ENCODE data around the gene DNLZ.

The DNLZ gene

GRCh38 chr9:136395345-136396218, 32.0 kb upstream of the DNLZ start:
- no peak for DNase-seq

- no peak for DNase-seq
Observed at GRCh38 chr9:136395020-136395340, 31.4 kb upstream of the DNLZ start.

- DNase-seq: no peak
Observed at GRCh38 chr9:136394312-136395019, 30.9 kb upstream of the DNLZ start.

- DNase-seq: no peak
Observed at GRCh38 chr9:136393531-136393930, 30.0 kb upstream of the DNLZ start.

GRCh38 chr9:136392538-136393449, 29.2 kb upstream of the DNLZ start:
- DNase-seq: no peak

- DNase-seq: no peak
Observed at GRCh38 chr9:136391737-136392537, 28.4 kb upstream of the DNLZ start.

- DNase-seq: no peak
Observed at GRCh38 chr9:136389396-136389795, 25.9 kb upstream of the DNLZ start.

- DNase-seq: no peak
Observed at GRCh38 chr9:136387217-136387616, 23.7 kb upstream of the DNLZ start.

GRCh38 chr9:136386018-136386417, 22.5 kb upstream of the DNLZ start:
- DNase-seq: peak; percentile 43

- DNase-seq: no peak
Observed at GRCh38 chr9:136385015-136385414, 21.5 kb upstream of the DNLZ start.

GRCh38 chr9:136383436-136383835, 19.9 kb upstream of the DNLZ start:
- DNase-seq: no peak

- no peak for DNase-seq
Observed at GRCh38 chr9:136381966-136382513, 18.5 kb upstream of the DNLZ start.

- DNase-seq: no peak
Observed at GRCh38 chr9:136381311-136381710, 17.8 kb upstream of the DNLZ start.

- no peak for DNase-seq
Observed at GRCh38 chr9:136380381-136380780, 16.8 kb upstream of the DNLZ start.

- DNase-seq: no peak
Observed at GRCh38 chr9:136379891-136380290, 16.3 kb upstream of the DNLZ start.

GRCh38 chr9:136379401-136379800, 15.9 kb upstream of the DNLZ start:
- DNase-seq: no peak

GRCh38 chr9:136379003-136379287, 15.4 kb upstream of the DNLZ start:
- DNase-seq: no peak

GRCh38 chr9:136378170-136379002, 14.8 kb upstream of the DNLZ start:
- no peak for DNase-seq

GRCh38 chr9:136377341-136378169, 14.0 kb upstream of the DNLZ start:
- DNase-seq: no peak

GRCh38 chr9:136376457-136376856, 12.9 kb upstream of the DNLZ start:
- no peak for DNase-seq

- no peak for DNase-seq
Observed at GRCh38 chr9:136375096-136375495, 11.6 kb upstream of the DNLZ start.
